NCI-H526 (cell line): ENCODE data around the gene F12.

Experiments
- DNase-seq, 2 experiments: peaks; one replicate each; lab custom pipeline; 2025; lab: John Stamatoyannopoulos, UW

Gene F12

DNA sequence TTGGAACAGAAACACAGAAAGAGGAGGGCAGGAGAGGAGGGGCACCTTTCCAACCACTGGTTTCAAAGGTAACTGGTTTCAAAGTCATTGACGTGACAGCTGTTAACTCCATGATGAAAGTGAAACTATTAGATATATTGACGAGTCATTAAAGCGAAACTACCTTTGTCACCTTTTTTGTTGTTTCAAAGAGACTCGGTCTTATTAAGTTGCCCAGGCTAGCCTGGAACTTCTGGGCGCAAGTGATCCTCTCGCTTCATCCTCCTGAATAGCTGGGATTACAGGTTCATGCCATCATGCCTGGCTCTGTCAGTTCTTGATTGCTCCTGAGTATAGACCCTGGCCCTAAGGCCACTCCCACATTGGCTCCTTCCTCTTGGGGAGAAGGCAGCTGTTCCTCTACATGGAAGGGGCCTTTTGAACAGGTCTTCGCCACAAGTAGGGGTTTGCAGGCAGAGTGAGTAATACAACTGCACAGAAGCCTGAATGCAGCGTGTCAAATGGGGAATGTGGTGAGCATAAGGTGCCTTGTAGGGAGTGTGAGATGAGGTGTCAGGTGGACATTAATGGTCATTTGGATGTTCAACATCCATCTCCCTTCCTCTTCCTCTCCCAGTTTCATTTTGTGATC is 3.4 kb upstream of the F12 start:
- DNase-seq: no peak

- DNase-seq: no peak
These were observed 1.2 kb upstream of the F12 start for GRCh38 chr5:177410575-177410974.

GRCh38 chr5:177405805-177406204 is 3.6 kb downstream of the F12 start:
- no peak for DNase-seq

DNA sequence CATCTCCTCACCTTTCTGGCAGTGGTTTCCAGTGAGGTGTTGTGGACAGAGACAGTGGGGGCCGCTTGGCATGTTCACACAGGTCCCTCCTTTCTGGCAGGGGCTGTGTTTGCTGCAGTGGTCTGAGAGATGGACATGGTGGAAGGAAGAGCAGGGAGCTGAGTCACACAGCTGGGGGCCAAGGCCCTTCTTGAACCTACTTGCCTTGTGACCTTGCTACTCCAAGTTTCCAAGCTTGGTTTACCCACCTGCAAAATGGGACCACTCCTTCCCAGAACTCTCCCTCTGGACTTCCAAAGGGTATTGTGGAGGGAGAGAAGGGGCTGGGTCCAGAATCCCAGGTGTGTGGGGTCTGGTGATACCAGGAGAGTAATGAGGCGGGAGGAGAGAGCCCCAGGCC is 4.1 kb downstream of the F12 start:
- no peak for DNase-seq

DNA sequence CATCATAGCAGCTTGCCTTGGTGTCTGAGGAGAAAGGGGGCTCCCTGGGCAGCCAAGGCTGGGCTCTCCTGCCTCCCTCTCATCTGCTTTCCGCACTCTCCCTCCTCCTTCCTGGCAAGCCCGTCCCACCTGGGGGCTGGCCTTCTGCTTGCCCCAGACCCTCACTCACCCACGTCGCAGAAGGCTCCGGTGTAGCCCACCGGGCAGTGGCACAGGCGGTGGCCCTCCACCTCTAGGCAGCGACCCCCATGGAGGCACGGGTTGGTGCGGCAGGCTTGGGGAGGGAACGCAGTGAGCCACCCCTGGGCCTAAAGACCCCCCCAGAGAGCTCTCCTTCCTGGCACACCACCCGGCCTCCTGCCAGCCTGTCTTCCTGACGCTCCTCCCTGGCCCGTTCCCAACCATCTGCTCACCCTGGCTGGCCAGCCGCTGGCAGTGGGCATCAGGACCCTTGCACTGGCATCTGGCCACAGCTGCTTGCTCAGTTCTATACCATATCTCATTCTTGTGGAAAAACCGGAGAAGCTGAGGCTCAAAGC is 4.7 kb downstream of the F12 start:
- no peak for DNase-seq

- peak; percentile 55 to 80 for DNase-seq
These were observed 5.3 kb downstream of the F12 start for GRCh38 chr5:177403792-177404640.

GRCh38 chr5:177403102-177403791 is 6.1 kb downstream of the F12 start:
- peak; percentile 55 to 72 for DNase-seq

GRCh38 chr5:177402271-177403043 is 6.9 kb downstream of the F12 start:
- peak; percentile 85 to 93 for DNase-seq

GRCh38 chr5:177399997-177400868 is 9.1 kb downstream of the F12 start, which contains the start of gene PFN3:
TSS of gene PFN3 (minus strand) at chr5:177400661. CDS start at chr5:177400576, 85 bp downstream.
- no peak for DNase-seq

DNA sequence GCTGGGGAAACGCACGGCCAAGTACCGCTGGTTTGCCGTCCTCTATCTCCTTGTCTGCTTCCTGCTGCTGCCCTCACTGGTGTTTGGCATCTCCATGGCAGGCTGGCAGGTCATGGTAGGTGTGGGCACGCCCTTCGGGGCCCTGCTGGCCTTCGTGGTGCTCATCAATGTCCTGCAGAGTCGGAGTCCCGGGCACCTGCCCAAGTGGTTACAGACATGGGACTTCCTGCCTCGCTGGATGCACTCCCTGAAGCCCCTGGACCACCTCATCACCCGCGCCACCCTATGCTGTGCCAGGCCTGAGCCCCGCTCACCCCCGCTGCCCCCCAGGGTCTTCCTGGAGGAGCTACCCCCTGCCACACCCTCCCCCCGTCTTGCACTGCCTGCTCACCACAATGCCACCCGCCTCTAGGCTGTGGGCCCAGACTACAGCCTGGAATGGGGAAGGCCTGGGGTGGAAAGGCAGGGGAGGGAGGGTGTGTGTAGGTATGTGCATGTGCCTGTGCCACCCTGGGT is 11.4 kb downstream of the F12 start:
- no peak for DNase-seq

- no peak for DNase-seq
These were observed 12.6 kb downstream of the F12 start for GRCh38 chr5:177396807-177397206.

- no peak for DNase-seq
These were observed 13.3 kb downstream of the F12 start for GRCh38 chr5:177396078-177396477.

DNA sequence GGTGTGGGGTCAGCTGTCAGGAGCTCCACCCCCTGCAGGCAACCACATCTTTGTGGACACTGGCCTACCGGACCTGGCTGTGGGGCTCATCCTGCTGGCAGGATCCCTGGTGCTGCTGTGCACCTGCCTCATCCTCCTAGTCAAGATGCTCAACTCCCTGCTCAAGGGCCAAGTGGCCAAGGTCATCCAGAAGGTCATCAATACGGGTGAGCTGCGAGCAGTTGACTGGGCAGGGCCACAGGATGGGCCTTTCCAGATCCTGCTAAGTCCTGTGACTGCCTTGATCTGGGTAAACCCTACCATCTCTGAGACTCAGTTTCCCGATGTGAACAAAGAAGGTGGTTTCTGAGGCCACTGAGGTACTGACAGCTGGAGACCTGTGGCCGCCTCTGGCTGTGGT is 15.4 kb downstream of the F12 start:
- no peak for DNase-seq

DNA sequence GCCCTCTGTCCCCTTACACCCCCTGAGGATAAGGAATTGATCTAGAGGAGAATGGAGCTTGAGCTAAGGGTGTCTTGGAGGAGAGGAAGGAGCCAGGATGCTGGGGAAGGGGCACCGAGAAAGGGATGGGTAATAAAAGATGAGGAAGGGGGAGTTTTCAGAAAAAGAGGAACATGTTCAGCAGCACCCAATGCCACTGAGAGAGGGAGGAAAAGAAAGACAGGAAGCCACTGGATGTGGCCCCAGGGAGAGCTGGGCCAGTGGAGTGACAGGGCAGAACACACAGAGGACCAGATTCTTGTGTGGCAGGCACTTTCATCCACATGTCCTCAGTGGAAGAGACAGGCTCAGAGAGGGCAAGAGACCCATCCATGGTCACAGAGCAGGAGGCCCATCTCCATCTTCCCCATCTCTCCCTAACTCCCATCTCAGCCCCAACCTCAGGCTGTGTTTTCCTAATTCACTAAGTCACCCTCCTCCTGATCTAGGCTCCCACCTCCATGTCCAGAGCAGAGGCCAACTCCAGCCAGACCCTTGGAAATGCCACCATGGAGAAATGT is 16.1 kb downstream of the F12 start:
- no peak for DNase-seq

- no peak for DNase-seq
These were observed 16.6 kb downstream of the F12 start for GRCh38 chr5:177392765-177393164.

DNA sequence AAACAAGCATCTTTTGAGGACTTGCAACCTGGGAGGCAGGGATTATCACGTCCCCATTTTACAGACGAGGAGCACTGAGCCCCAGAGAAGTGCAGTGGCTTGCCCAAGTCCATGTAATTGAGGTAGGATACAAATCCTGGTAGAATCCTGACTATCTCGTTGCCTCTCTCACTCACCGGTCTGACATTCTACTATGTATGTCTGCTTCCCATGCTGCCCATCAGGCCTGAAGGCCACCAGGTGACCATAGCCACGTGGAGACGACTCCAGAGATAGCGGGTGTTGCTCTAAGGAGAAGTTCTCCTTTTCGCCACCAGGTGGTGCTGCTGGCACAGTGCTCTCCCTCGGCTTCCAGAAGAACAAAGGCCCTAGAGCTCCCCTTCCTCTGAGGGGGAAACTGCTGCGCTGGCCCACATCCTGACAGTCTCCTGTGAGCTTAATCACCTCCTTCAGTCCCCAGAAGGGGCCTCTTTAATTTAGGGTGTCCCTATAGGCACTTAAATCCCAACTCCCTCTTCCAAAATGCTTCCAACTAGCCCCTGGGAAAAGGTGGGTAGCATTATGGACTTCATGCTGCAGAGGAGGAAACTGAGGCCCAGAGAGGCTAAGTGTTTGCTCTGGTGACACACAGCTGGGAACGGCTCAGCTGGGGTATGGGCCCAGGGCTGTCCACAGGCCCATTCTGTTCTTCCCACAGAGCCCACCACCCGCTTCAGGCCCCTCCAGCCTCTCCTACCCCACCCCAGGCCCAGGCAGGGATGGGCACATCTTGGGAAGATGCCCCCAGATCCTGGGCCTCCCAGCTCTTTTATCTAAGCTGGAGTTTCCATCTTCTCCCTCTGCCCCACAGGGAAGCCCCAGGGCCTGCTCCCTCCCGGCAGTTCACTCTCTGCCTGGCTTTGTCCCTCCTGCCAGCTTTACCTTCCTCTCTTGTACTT is 18.7 kb downstream of the F12 start:
- peak; percentile 53 to 81 for DNase-seq

DNA sequence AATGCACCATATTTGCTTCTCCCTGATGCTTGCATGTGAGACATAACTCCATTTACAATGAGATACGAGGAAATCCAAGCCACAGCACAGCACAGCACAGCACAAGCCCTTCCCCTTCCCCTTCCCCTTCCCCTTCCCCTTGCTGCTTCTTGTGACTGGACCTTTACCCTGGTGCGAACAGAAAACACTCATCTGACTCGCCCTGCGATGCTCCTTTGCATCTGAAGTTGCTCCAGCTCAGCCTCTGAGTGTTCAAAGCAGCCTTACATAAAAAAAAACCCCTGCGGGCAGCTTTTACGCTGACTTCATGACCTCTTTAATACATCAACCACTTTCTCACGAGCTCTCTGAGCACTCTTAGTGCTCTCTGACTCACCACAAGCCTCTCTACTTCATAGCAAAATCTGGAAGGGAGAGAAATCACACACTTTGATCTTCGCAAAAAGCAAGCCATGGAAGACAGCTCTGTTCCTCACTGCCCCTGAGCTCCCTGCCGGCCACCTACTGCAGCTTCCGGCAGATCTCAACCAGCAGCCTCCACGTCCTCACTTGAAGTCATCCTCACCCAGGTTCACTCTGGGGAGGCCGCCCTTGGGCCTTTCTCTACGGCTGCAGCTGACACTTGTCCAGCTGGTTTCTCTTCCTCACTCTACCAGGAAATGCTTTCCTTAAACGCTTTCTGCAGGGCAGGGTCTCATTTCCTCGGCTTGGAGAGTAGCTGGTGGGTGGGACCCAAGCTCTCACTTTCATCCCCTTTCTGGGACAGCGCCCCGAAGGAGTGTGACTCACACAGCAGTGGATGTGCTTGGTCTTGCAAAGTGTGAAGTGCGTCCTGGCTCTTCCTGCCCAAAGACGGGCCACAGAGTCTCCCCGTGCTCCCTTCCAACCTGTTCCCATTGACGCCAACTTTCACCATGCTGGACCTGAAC is 19.9 kb downstream of the F12 start:
- DNase-seq: no peak

- DNase-seq: peak in 1 of 2 experiments; percentile 23
These were observed 20.8 kb downstream of the F12 start for GRCh38 chr5:177388521-177389052.
